Keratinocyte (primary cell): ENCODE data around the gene CNDP2.
"Not testable (repeated sequence)": the region's sequence is repeated elsewhere in the genome, so short reads cannot be mapped to it uniquely, and the experiment has no call there.

Experiments
- EZH2 ChIP-seq: IDR thresholded peaks from one replicate; pipeline ENCODE4 v1.6.1; 2012; ENCODE audit warnings: inconsistent platforms, mild to moderate bottlenecking, low read length, moderate library complexity
- TF ChIP-seq, protein P1 (sequence below), 3 experiments: IDR thresholded peaks in 1 of 3; conservative IDR thresholded peaks in 1 of 3; optimal IDR thresholded peaks in 1 of 3; 2 replicates in 2 of 3; 3 replicates in 1 of 3; pipeline versions ENCODE3 to v1.5.1; 2011; ENCODE audit warnings: low read length in 3 of 3, mild to moderate bottlenecking in 3 of 3, moderate library complexity in 2 of 3, control low read depth in 1 of 3, inconsistent platforms in 1 of 3; ENCODE audit not compliant: insufficient read depth in 2 of 3; ENCODE audit errors: extremely low read depth in 1 of 3

DNA sequence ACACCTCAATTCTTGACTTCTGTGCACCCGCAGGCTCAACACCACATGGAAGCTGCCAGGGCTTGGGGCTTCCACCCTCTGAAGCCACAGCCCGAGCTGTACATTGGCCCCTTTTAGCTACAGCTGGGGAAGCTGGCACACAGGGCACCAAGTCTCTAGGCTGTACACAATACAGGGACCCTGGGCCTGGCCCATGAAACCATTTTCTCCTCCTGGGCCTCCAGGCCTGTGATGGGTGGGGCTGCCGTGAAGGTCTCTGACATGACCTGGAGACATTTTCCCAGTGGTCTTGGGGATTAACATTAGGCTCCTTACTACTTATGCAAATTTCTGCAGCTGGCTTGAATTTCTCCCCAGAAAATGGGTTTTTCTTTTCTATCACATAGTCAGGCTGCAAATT is 69.8 kb downstream of the CNDP2 start:
- TF ChIP-seq, protein P1, sequence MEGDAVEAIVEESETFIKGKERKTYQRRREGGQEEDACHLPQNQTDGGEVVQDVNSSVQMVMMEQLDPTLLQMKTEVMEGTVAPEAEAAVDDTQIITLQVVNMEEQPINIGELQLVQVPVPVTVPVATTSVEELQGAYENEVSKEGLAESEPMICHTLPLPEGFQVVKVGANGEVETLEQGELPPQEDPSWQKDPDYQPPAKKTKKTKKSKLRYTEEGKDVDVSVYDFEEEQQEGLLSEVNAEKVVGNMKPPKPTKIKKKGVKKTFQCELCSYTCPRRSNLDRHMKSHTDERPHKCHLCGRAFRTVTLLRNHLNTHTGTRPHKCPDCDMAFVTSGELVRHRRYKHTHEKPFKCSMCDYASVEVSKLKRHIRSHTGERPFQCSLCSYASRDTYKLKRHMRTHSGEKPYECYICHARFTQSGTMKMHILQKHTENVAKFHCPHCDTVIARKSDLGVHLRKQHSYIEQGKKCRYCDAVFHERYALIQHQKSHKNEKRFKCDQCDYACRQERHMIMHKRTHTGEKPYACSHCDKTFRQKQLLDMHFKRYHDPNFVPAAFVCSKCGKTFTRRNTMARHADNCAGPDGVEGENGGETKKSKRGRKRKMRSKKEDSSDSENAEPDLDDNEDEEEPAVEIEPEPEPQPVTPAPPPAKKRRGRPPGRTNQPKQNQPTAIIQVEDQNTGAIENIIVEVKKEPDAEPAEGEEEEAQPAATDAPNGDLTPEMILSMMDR (optimal IDR thresholded peaks at IDR 0.05 in 1 of 3, IDR thresholded peaks at IDR 0.05 in 1 of 3, conservative IDR thresholded peaks at IDR 0.05 in 1 of 3; ENCODE audit: extremely low read depth in 1 of 3, insufficient read depth in 2 of 3, low read length in 3 of 3), result not testable (repeated sequence)
- TF ChIP-seq EZH2, result not testable (repeated sequence)
